Measurements from ENCODE around the gene ARSA.
A peak's percentile ranks its signal among the peaks of the same experiment; 100 is the strongest.

Gene ARSA

DNA sequence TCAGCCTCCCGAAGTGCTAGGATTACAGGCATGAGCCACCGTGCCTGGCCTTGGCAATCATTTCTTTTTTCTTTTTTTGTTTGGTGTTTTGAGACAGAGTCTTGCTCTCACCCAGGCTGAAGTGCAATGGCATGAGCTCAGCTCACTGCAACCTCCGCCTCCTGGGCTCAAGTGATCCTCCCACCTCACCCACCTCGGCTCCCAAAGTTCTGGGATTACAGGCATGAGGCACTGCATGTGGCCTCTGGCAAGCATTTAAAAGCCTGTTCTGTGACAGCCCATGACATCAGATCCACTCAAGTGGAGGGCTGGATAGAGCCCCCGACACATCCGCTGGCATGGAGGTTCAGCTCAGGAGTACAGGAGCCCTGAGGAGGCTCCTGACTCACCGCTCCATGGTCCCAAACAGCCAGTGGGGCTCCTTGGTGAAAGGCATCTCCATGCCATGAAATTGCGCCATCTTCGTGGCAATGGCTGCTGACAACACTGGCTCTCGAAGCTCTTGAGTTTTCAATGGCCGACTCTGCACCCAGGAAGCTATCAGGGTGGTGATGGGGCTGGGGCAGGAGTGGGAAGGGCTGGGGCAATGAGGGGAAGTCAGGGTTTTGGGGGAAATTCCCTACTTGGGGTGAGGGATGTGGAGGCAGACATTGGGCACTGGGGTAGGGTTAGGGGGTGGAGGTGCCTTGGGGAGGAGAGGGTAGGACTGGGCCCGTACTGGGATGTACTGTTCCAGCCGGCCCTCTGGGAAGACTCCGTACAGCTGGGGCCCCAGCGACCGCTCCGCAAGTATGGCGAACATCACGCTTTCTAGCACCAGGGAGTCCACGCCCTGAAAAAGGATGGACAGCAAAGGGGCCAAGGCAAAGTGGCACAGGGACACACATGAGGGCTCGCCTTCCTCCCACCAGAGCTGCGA is 46.7 kb downstream of the ARSA start:
- TF ChIP-seq, protein P1, sequence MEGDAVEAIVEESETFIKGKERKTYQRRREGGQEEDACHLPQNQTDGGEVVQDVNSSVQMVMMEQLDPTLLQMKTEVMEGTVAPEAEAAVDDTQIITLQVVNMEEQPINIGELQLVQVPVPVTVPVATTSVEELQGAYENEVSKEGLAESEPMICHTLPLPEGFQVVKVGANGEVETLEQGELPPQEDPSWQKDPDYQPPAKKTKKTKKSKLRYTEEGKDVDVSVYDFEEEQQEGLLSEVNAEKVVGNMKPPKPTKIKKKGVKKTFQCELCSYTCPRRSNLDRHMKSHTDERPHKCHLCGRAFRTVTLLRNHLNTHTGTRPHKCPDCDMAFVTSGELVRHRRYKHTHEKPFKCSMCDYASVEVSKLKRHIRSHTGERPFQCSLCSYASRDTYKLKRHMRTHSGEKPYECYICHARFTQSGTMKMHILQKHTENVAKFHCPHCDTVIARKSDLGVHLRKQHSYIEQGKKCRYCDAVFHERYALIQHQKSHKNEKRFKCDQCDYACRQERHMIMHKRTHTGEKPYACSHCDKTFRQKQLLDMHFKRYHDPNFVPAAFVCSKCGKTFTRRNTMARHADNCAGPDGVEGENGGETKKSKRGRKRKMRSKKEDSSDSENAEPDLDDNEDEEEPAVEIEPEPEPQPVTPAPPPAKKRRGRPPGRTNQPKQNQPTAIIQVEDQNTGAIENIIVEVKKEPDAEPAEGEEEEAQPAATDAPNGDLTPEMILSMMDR (IDR thresholded peaks at IDR 0.05; ENCODE audit: insufficient read depth, low read depth, low read length, missing control alignments), result no peak
- H3K4me3 ChIP-seq (ENCODE audit: low read depth, low read length), result peak overlapping the region; percentile 84
- DNase-seq (ENCODE audit: low read depth), result no peak

DNA sequence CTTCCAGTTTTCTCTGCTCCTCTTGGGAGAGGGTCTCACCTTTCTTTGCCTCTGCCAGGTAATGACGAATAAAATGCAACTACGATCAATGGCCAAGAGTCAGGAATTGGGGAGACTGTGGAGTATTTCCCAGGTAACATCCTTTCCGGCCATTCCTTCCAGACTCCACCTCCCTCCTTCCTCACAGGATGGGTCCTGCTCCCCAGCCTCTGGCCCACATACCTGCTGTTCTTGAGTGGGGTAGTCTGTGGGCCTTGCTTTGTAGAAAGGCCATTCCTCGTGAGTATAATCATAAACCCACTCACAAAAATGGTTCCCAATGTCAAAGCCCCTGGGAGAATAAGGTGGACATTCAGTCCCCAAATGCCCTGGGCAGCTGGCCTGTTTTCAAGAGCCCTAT is 48.2 kb downstream of the ARSA start:
- TF ChIP-seq, protein P1 (IDR thresholded peaks at IDR 0.05; ENCODE audit: insufficient read depth, low read depth, low read length, missing control alignments), result no peak
- no peak for DNase-seq (ENCODE audit: low read depth)
- H3K4me3 ChIP-seq (ENCODE audit: low read depth, low read length), result no peak overlapping the region

DNA sequence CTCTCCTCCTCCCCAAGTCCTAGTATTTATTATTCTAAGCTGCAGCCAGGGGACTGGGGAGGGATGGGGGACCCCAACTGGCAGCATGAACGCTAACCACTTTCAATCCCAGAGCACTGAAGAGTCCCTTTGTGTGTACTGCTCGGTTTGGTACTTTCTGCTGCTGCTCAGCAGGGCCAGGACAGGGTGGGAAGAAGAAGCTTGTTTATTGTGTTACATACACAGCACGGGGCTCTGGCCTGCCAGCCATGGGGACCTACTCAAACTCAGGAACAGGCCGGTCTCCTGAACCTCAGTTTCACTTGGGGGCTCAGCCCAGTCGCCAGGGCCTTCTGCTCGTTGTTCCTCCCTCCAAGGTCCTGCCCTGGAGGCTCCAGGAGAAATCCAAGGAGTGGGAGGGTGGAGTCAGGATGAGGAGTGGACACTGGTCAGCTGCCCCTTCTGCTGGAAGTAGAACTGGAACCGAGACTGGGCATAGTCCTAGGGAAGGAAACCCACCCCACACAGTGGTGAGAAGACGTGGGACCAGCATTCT is 49.1 kb downstream of the ARSA start:
- DNase-seq (ENCODE audit: low read depth), result no peak
- H3K4me3 ChIP-seq (ENCODE audit: low read depth, low read length), result no peak overlapping the region
- TF ChIP-seq, protein P1 (IDR thresholded peaks at IDR 0.05; ENCODE audit: insufficient read depth, low read depth, low read length, missing control alignments), result no peak

DNA sequence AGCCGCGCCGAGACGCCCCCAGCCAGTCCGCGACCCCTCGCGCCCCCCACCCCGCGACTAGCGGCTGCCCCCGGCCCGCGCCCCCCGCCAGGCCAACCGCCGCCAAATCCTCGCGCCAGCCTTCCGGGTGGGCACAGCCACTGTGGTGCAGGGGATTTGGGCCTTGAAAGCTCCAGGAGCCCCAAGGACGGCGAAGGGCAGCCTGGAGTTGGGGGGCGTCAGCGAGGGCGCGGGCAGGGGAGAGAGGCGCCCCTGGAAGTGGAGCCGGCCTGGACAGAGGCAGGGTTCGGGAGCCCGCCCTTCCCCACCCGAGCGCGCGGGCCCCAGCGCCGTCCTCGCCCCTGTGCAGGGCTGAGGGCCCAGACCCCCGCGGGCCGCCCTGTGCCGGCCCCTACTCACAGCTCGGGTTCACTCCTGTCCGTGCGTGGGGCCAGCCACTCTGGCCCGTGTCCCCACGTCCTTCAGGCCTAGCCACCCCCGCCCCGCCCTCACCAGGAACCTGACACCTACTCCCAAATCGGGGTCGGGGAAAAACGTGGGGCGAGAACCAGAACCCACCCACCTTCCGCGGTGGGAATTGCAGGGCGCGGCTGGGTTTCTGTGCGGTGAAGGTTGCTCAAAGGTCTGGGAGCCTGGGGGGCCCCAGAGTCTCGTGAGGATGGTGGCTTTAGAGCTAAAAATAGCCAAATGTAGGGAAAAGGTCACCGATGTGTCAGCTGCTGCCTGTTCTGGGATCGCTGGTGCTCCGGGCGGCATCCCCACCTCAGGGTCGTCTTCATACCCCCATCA is 49.8 kb downstream of the ARSA start, which contains the start of gene CPT1B:
Gene CPT1B (minus strand): TSS at position 441 of the 789 bp plus-strand sequence. CDS start 512 bp downstream, outside the sequence.
- TF ChIP-seq, protein P1 (IDR thresholded peaks at IDR 0.05; ENCODE audit: insufficient read depth, low read depth, low read length, missing control alignments), result no peak
- H3K4me3 ChIP-seq (ENCODE audit: low read depth, low read length), result no peak within 1 kb of the TSS
- DNase-seq (ENCODE audit: low read depth), result no peak

DNA sequence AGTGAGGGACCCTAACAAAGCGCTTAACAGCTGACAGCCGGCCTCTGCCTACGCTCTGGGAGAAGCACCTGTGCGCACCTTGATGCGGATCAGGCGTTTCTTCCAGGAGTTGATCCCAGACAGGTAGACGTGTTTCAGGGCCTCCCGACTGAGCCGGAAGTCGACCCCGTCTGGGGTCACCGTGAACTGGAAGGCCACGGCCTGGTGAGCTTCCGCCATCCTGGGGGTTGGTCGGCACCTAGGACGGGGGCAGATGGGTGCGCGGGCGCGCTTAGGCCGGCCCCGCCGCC is 50.3 kb downstream of the ARSA start:
- TF ChIP-seq, protein P1 (IDR thresholded peaks at IDR 0.05; ENCODE audit: insufficient read depth, low read depth, low read length, missing control alignments), result no peak
- DNase-seq (ENCODE audit: low read depth), result no peak
- no peak overlapping the region for H3K4me3 ChIP-seq (ENCODE audit: low read depth, low read length)

DNA sequence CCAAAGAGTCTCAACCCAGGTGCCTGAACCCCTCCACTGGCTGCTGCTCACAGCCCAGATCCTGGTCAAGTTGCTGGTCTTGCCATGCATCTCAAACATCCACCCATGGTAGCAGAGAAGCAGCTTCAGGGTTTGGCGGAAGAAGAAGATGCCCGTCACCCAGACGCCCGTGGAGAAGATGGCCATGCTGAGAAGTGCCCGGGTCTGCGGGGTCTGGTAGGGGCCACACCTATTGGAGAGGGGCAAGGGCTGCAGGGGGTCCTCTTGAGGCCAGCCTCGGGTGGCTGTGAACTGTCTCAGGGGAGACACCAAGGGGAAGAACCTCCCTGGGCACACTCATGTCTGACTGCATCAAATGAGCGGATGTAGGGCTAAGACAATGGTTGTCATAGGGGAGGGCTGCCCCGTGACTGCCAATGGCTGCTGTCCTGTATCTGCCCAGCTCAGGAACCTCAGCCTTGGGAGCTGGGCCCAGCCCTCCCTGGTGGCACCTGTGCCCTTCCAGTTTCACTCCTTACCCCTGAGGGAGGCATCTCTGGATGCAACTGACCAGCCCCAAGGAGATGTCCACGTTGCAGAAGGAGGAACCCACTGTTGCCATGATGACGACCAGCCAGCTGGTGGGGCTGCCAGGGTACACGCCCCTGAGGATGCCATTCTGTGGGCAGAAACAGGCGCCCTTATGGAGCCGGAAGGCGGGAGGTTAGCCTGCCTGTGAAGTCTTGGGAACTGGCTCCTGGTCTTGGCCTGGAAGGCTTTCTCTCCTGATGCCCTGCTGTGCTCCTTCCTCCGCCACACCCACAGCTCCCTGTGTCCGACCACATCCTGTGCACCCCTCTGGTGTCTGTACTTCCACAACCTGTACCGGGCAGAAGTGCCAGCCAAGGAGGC is 50.9 kb downstream of the ARSA start:
- H3K4me3 ChIP-seq (ENCODE audit: low read depth, low read length), result no peak overlapping the region
- TF ChIP-seq, protein P1 (IDR thresholded peaks at IDR 0.05; ENCODE audit: insufficient read depth, low read depth, low read length, missing control alignments), result no peak
- no peak for DNase-seq (ENCODE audit: low read depth)

Data from GM12865 (cell line).